Measurements from ENCODE around the gene ARHGAP6. TPM values are rescaled to one million over a fixed set of nuclear protein-coding genes. Genes with fewer than 3 reads are reported as not detected.

The ARHGAP6 gene
- total and polyA plus RNA-seq, 2 of the 13 experiments (the other 11 are each of a cell fraction or from before 2014, with no cell fraction given), result 0.11 TPM; not detected in 1

- no peak for FAIRE-seq
- no TSS peak for BruUV-seq (replicated peaks)
- no peaks in the 10 kb centered on the region for H4K20me1 ChIP-seq (ENCODE audit: insufficient read depth, low read length)
- H3K9ac ChIP-seq (ENCODE audit: insufficient read depth, low read depth, low read length), result peak overlapping the region; percentile 29; the same call in 1 of the 2 replicates
- no peak for ATAC-seq
- TF ChIP-seq NR2F1 (CRISPR knock-in tag; IDR thresholded peaks at IDR 0.05) (no peak), REST (IDR thresholded peaks at IDR 0.05; ENCODE audit: borderline replicate concordance in 1 of 2, low read depth in 1 of 2, low read length in 2 of 2) (no peak), HNF1B (CRISPR knock-in tag; IDR thresholded peaks at IDR 0.05) (no peak), SOX6 (IDR thresholded peaks at IDR 0.05) (no peak), SOX6 (CRISPR knock-in tag; IDR thresholded peaks at IDR 0.05) (no peak), TMF1 (CRISPR knock-in tag; IDR thresholded peaks at IDR 0.05; ENCODE audit: low read depth) (no peak), SP140L (CRISPR knock-in tag; IDR thresholded peaks at IDR 0.05; ENCODE audit: borderline replicate concordance) (no peak), TBP (CRISPR knock-in tag; IDR thresholded peaks at IDR 0.05) (no peak), KLF9 (CRISPR knock-in tag; IDR thresholded peaks at IDR 0.05; ENCODE audit: low read depth) (no peak), SIN3A (IDR thresholded peaks at IDR 0.05; ENCODE audit: borderline replicate concordance, low read depth, low read length) (no peak), PITX1 (CRISPR knock-in tag; IDR thresholded peaks at IDR 0.05) (no peak), POLR2G (IDR thresholded peaks at IDR 0.05; ENCODE audit: low read depth, low read length) (no peak)
- TF ChIP-seq, protein P1, sequence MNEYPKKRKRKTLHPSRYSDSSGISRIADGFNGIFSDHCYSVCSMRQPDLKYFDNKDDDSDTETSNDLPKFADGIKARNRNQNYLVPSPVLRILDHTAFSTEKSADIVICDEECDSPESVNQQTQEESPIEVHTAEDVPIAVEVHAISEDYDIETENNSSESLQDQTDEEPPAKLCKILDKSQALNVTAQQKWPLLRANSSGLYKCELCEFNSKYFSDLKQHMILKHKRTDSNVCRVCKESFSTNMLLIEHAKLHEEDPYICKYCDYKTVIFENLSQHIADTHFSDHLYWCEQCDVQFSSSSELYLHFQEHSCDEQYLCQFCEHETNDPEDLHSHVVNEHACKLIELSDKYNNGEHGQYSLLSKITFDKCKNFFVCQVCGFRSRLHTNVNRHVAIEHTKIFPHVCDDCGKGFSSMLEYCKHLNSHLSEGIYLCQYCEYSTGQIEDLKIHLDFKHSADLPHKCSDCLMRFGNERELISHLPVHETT (CRISPR knock-in tag; conservative IDR thresholded peaks at IDR 0.05), result no peak
- TF ChIP-seq, protein P2, sequence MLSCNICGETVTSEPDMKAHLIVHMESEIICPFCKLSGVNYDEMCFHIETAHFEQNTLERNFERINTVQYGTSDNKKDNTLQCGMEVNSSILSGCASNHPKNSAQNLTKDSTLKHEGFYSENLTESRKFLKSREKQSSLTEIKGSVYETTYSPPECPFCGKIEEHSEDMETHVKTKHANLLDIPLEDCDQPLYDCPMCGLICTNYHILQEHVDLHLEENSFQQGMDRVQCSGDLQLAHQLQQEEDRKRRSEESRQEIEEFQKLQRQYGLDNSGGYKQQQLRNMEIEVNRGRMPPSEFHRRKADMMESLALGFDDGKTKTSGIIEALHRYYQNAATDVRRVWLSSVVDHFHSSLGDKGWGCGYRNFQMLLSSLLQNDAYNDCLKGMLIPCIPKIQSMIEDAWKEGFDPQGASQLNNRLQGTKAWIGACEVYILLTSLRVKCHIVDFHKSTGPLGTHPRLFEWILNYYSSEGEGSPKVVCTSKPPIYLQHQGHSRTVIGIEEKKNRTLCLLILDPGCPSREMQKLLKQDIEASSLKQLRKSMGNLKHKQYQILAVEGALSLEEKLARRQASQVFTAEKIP (CRISPR knock-in tag; IDR thresholded peaks at IDR 0.05; ENCODE audit: borderline replicate concordance), result no peak
- no peaks in the 10 kb centered on the region for H3K9me3 ChIP-seq (ENCODE audit: low read length)
- no peak overlapping the region for H2AFZ ChIP-seq (ENCODE audit: low read length)
- H3K36me3 ChIP-seq (replicated peaks in 1 of 2; ENCODE audit: control insufficient read depth in 1 of 2, insufficient read depth in 2 of 2, low read length in 2 of 2), result no peaks in the 10 kb centered on the region
- no peaks in the 10 kb centered on the region for H3K27me3 ChIP-seq (ENCODE audit: control insufficient read depth in 1 of 2, insufficient read depth in 2 of 2, low read length in 2 of 2)
- intact Hi-C loops (cut with micrococcal nuclease; ENCODE audit: unreplicated experiment), result loop anchor here (10.0 kb wide), 1 partner anchor 195 kb away; no protein-coding TSS in a partner anchor
- no peak overlapping the region for H3K27ac ChIP-seq (ENCODE audit: extremely low read length, insufficient read depth, low read length)
- POLR2A ChIA-PET, result no interaction called here
- in situ Hi-C loops (cut with HindIII; ENCODE audit: extremely low pct_ligation_motif_present, low pct_unique_long_range_greater_than_20kb), result no loop called here
- H3K4me1 ChIP-seq (ENCODE audit: insufficient read depth, low read length), result peaks cover 50% of the 10 kb centered on the region
- H3K79me2 ChIP-seq (ENCODE audit: insufficient read depth, low read length), result no peaks in the 10 kb centered on the region
- CTCF ChIA-PET (ENCODE audit: low intra/inter-chr PET ratio, low total read pairs), result no interaction called here
- H3K4me3 ChIP-seq (replicated peaks in 1 of 3; ENCODE audit: insufficient read depth in 1 of 3, low read depth in 2 of 3, low read length in 3 of 3), result no peak overlapping the region
- H3K4me2 ChIP-seq (ENCODE audit: low read depth, low read length), result no peak overlapping the region
- no peak for DNase-seq (ENCODE audit: low spot score)
Observed at GRCh38 chrX:11099465-11099864, 566.3 kb downstream of the ARHGAP6 start.

Measured in HepG2 (cell line).